ENCODE data around the gene ERP29.

DNA sequence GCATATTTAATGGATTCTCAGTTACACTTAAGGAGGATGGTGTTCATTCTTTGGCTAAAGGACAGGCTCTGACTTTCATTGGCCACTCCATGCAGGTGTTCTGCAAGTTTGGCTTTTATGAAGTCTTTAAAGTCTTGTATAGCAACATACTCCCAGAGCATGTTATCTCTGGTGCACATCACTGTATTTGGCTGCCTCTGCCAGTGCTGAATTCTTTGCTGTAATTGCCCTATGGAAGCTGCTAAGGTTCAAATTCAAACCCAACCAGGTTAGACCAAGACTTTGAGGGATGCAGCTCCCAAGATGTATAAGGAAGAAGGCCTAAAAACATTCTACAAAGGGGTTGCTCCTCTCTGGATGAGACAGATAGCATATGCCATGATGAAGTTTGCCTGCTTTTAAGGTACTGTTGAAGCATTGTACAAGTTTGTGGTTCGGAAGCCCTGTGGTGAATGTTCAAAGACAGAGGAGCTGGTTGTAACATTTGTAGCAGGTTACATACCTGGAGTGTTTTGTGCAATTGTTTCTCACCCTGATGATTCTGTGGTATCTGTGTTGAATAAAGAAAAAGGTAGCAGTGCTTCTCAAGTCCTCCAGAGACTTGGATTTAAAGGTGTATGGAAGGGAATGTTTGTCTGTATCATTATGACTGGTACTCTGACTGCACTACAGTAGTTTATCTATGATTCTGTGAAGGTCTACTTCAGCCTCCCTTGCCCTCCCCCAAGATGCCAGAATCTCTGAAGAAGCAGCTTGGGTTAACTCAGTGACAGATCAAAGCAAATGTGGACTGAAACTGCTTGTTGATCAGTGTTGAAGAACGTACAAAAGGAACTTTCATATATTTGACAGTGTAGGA lies 19.7 kb upstream of the ERP29 start:
- TF ChIP-seq, protein P1, sequence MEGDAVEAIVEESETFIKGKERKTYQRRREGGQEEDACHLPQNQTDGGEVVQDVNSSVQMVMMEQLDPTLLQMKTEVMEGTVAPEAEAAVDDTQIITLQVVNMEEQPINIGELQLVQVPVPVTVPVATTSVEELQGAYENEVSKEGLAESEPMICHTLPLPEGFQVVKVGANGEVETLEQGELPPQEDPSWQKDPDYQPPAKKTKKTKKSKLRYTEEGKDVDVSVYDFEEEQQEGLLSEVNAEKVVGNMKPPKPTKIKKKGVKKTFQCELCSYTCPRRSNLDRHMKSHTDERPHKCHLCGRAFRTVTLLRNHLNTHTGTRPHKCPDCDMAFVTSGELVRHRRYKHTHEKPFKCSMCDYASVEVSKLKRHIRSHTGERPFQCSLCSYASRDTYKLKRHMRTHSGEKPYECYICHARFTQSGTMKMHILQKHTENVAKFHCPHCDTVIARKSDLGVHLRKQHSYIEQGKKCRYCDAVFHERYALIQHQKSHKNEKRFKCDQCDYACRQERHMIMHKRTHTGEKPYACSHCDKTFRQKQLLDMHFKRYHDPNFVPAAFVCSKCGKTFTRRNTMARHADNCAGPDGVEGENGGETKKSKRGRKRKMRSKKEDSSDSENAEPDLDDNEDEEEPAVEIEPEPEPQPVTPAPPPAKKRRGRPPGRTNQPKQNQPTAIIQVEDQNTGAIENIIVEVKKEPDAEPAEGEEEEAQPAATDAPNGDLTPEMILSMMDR (IDR thresholded peaks at IDR 0.05) = no peak
- TF ChIP-seq POLR2A (IDR thresholded peaks at IDR 0.05) = no peak
